LHCN-M2 (cell line): ENCODE measurements around the gene SIAH3. TPM values are rescaled to one million over a fixed set of nuclear protein-coding genes. Genes with fewer than 3 reads are reported as not detected.

ENCODE experiments used
- DNase-seq: peaks from one replicate; pipeline ENCODE4 v3.0.0-alpha.2; 2012; ENCODE audit warnings: low read depth
- total RNA-seq: library from RNA; depleted of rRNA; stranded (reverse); fragments of >200 nt; gene quantifications from 2 replicates; pipeline ENCODE4 v1.2.3, GENCODE V29; 2014; rRNA removed

SIAH3 gene
- total RNA-seq, 1 experiment from 2014 or later: not detected

- DNase-seq: no peak
Measured at GRCh38 chr13:45744979-45745378, 106.6 kb downstream of the SIAH3 start.

GRCh38 chr13:45742985-45743384 lies 108.6 kb downstream of the SIAH3 start:
- DNase-seq: no peak

- no peak for DNase-seq
Measured at GRCh38 chr13:45737571-45738017, 114.0 kb downstream of the SIAH3 start.

- no peak for DNase-seq
Measured at GRCh38 chr13:45733361-45733760, 118.2 kb downstream of the SIAH3 start.

- DNase-seq: no peak
Measured at GRCh38 chr13:45732916-45733315, 118.6 kb downstream of the SIAH3 start.

GRCh38 chr13:45731455-45731854 lies 120.1 kb downstream of the SIAH3 start:
- no peak for DNase-seq

GRCh38 chr13:45728759-45729158 lies 122.8 kb downstream of the SIAH3 start:
- DNase-seq: peak; percentile 12

Other genes starting within 250 kb of the SIAH3 start
- gene ERICH6B, start 236.0 kb downstream of the SIAH3 start, total RNA-seq: not detected in 2 replicates
- not detected in 2 replicates for gene CBY2, start 149.4 kb downstream of the SIAH3 start, total RNA-seq
- gene ZC3H13, start 201.0 kb upstream of the SIAH3 start, total RNA-seq: 13.0 and 15.4 TPM in 2 replicates